HCT116 (cell line): Measurements from ENCODE around the gene FAM216B. TPM values are rescaled to one million over a fixed set of nuclear protein-coding genes. Genes with fewer than 3 reads are reported as not detected.

Experiments
- ATAC-seq: fragments of 200-7000 bp; cut with Tn5 transposase; 2 replicates; pipeline ENCODE4 v1.9.1; 2020; ENCODE audit warnings: mild to moderate bottlenecking, moderate library complexity
- BruUV-seq: library from RNA; stranded (reverse); fragments of 400-500 nt; replicated peaks from 2 replicates; lab custom pipeline; 2021; lab: Mats Ljungman, UMichigan
- CTCF ChIA-PET: fragments of 300-600 bp; sonication (Branson Sonifier 250); formaldehyde crosslinking; loops from one replicate; lab custom pipeline; 2021; ENCODE audit warnings: antibody characterized with exemption; lab: Charles Lee
- POLR2A ChIA-PET: fragments of 300-600, 350-600 bp; sonication (Branson Sonifier 250); formaldehyde crosslinking; loops from one replicate; lab custom pipeline; 2021; ENCODE audit warnings: antibody characterized with exemption; lab: Charles Lee
- RAD21 ChIA-PET, 2 experiments: fragments of 300-600 bp; sonication (Branson Sonifier 250); formaldehyde crosslinking; loops; one replicate each; lab custom pipeline; 2023; ENCODE audit warnings: low total read pairs in 2 of 2; ENCODE audit not compliant: uncharacterized antibody in 2 of 2, unreplicated experiment in 2 of 2, low non-redundant PET in 1 of 2; lab: Charles Lee
- DNase-seq: peaks from one replicate; pipeline ENCODE4 v3.0.0-alpha.2; 2010; ENCODE audit warnings: low read depth, low spot score
- H2AFZ ChIP-seq: fragments of 200-600 bp; shearing (Covaris generic), sonication (generic); 2 replicates; pipeline ENCODE4 v1.6.1; 2017; ENCODE audit warnings: low read depth, mixed run types, mixed read lengths, antibody characterized with exemption, low read length; ENCODE audit not compliant: poor library complexity, severe bottlenecking
- H3K27ac ChIP-seq: 2 replicates; pipeline ENCODE4 v1.5.1; 2012; ENCODE audit warnings: low read depth, low read length
- H3K27me3 ChIP-seq: fragments of 200-600 bp; sonication (generic); 2 replicates; pipeline ENCODE4 v1.6.1; 2016; ENCODE audit warnings: mixed run types, low read length, mixed read lengths; ENCODE audit not compliant: insufficient read depth
- H3K36me3 ChIP-seq, 2 experiments: fragments of 200-500 bp in 1 of 2; fragments of 200-600 bp in 1 of 2; sonication (Bioruptor generic) in 1 of 2; sonication (generic) in 1 of 2; 2 replicates each; pipeline versions ENCODE4 v1.5.1 to v1.6.1; 2014 to 2016; ENCODE audit warnings: low read length in 2 of 2, inconsistent platforms in 1 of 2, mixed read lengths in 1 of 2, mixed run types in 1 of 2; ENCODE audit not compliant: insufficient read depth in 2 of 2, control insufficient read depth in 1 of 2
- H3K4me1 ChIP-seq, 2 experiments: fragments of 200-600 bp in 1 of 2; sonication (generic) in 1 of 2; 2 replicates each; pipeline versions ENCODE4 v1.5.1 to v1.6.1; 2012 to 2017; ENCODE audit warnings: low read length in 2 of 2, inconsistent platforms in 1 of 2, mild to moderate bottlenecking in 1 of 2, mixed read lengths in 1 of 2, mixed run types in 1 of 2, moderate library complexity in 1 of 2; ENCODE audit not compliant: insufficient read depth in 2 of 2, control insufficient read depth in 1 of 2
- H3K4me2 ChIP-seq: fragments of 200-600 bp; sonication (generic); 2 replicates; pipeline ENCODE4 v1.6.1; 2017; ENCODE audit warnings: mixed run types, low read length, mixed read lengths
- H3K4me3 ChIP-seq, 2 experiments: fragments of 200-600 bp in 1 of 2; sonication (generic) in 1 of 2; replicated peaks in 1 of 2; 2 replicates each; pipeline ENCODE4 v1.5.1; 2011 to 2016; ENCODE audit warnings: low read length in 2 of 2, control low read depth in 1 of 2, low read depth in 1 of 2, mild to moderate bottlenecking in 1 of 2, mixed read lengths in 1 of 2, mixed run types in 1 of 2
- H3K79me2 ChIP-seq: fragments of 200-600 bp; sonication (generic); 2 replicates; pipeline ENCODE4 v1.6.1; 2017; ENCODE audit warnings: mild to moderate bottlenecking, mixed run types, low read length, moderate library complexity, mixed read lengths; ENCODE audit not compliant: insufficient read depth
- H3K9ac ChIP-seq: fragments of 200-600 bp; sonication (generic); 2 replicates; pipeline ENCODE4 v1.6.1; 2016; ENCODE audit warnings: low read length, mixed read lengths
- H3K9me2 ChIP-seq: fragments of 200-600 bp; sonication (generic), shearing (Covaris generic); 2 replicates; pipeline ENCODE4 v1.6.1; 2017; ENCODE audit warnings: mixed run types, mild to moderate bottlenecking, moderate library complexity; ENCODE audit not compliant: insufficient read depth
- H3K9me3 ChIP-seq, 2 experiments: fragments of 200-500 bp in 1 of 2; fragments of 200-600 bp in 1 of 2; sonication (Bioruptor generic) in 1 of 2; sonication (generic) in 1 of 2; 2 replicates each; pipeline ENCODE4 v1.6.1; 2014 to 2017; ENCODE audit warnings: low read length in 2 of 2, mixed read lengths in 2 of 2, inconsistent platforms in 1 of 2, low read depth in 1 of 2, mild to moderate bottlenecking in 1 of 2, mixed run types in 1 of 2, moderate library complexity in 1 of 2; ENCODE audit not compliant: control insufficient read depth in 1 of 2, insufficient read depth in 1 of 2
- H4K20me1 ChIP-seq: fragments of 200-600 bp; sonication (generic), shearing (Covaris generic); 2 replicates; pipeline ENCODE4 v1.6.1; 2017; ENCODE audit warnings: mixed run types, mild to moderate bottlenecking, moderate library complexity; ENCODE audit not compliant: insufficient read depth
- CEBPB ChIP-seq: IDR thresholded peaks from 2 replicates; pipeline ENCODE4 v1.6.1; 2012; ENCODE audit warnings: low read depth
- POLR2AphosphoS5 ChIP-seq: IDR thresholded peaks from 2 replicates; pipeline ENCODE4 v1.6.1; 2011; ENCODE audit warnings: mild to moderate bottlenecking, low read depth, low read length, moderate library complexity
- SP1 ChIP-seq: IDR thresholded peaks from 2 replicates; pipeline ENCODE4 v1.6.1; 2012; ENCODE audit warnings: low read depth
- YY1 ChIP-seq: IDR thresholded peaks from 2 replicates; pipeline ENCODE4 v1.6.1; 2011; ENCODE audit warnings: low read length, low read depth, moderate library complexity, mild to moderate bottlenecking; ENCODE audit not compliant: insufficient replicate concordance; ENCODE audit errors: extremely low read depth
- intact Hi-C: fragments of 100-400 bp; cut with micrococcal nuclease; formaldehyde crosslinking; loops from 2 replicates; pipeline ENCODE4 v1.10.0; 2022
- total RNA-seq: library from RNA; stranded (reverse); gene quantifications from one replicate; pipeline ENCODE4 v1.2.1, GENCODE V29; 2021; ENCODE audit not compliant: unreplicated experiment
- TF ChIP-seq, protein P1 (sequence below): IDR thresholded peaks from 2 replicates; pipeline ENCODE4 v1.6.1; 2012; ENCODE audit warnings: low read depth
- TF ChIP-seq, protein P2 (sequence below), 3 experiments: fragments of 200-600 bp in 1 of 3; sonication (generic) in 1 of 3; IDR thresholded peaks in 2 of 3; conservative IDR thresholded peaks in 1 of 3; 2 replicates each; pipeline ENCODE4 v1.5.1; 2012 to 2017; ENCODE audit warnings: low read depth in 2 of 3, low read length in 2 of 3, antibody characterized with exemption in 1 of 3, borderline replicate concordance in 1 of 3, control low read depth in 1 of 3, mild to moderate bottlenecking in 1 of 3, mixed read lengths in 1 of 3, mixed run types in 1 of 3, moderate library complexity in 1 of 3; ENCODE audit not compliant: insufficient read depth in 1 of 3

FAM216B gene
- total RNA-seq, 1 experiment from 2014 or later: not detected

DNA sequence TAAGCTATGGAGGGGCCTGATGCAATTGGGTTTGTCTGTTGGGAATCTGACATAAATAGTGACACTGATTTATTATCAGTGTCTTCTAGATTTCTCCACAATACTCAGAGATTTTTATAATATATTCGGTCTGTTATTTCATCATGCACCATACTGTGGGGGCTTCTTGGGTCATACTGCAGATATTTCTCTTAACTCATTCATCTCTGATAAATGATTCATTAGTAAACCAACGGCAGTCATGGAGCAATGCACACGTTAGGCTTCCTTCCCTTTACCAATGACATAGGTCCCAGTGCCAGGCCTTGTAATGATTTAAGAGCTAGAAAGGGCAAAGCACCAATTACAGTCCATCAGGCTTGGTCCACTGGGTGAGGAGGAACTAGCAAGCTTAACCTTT, 53.6 kb downstream of the FAM216B start:
- Histone ChIP-seq H3K27ac (no peak overlapping the region), H2AFZ (no peak overlapping the region), H4K20me1 (no peaks in the 10 kb centered on the region), H3K4me1 (no peaks in the 10 kb centered on the region), H3K4me2 (no peak overlapping the region), H3K4me3 (no peak overlapping the region), H3K9me3 (no peaks in the 10 kb centered on the region), H3K9me2 (no peaks in the 10 kb centered on the region), H3K27me3 (no peaks in the 10 kb centered on the region), H3K36me3 (no peaks in the 10 kb centered on the region), H3K79me2 (no peaks in the 10 kb centered on the region), H3K9ac (no peak overlapping the region)
- TF ChIP-seq POLR2AphosphoS5: no peak
- TF ChIP-seq, protein P1, sequence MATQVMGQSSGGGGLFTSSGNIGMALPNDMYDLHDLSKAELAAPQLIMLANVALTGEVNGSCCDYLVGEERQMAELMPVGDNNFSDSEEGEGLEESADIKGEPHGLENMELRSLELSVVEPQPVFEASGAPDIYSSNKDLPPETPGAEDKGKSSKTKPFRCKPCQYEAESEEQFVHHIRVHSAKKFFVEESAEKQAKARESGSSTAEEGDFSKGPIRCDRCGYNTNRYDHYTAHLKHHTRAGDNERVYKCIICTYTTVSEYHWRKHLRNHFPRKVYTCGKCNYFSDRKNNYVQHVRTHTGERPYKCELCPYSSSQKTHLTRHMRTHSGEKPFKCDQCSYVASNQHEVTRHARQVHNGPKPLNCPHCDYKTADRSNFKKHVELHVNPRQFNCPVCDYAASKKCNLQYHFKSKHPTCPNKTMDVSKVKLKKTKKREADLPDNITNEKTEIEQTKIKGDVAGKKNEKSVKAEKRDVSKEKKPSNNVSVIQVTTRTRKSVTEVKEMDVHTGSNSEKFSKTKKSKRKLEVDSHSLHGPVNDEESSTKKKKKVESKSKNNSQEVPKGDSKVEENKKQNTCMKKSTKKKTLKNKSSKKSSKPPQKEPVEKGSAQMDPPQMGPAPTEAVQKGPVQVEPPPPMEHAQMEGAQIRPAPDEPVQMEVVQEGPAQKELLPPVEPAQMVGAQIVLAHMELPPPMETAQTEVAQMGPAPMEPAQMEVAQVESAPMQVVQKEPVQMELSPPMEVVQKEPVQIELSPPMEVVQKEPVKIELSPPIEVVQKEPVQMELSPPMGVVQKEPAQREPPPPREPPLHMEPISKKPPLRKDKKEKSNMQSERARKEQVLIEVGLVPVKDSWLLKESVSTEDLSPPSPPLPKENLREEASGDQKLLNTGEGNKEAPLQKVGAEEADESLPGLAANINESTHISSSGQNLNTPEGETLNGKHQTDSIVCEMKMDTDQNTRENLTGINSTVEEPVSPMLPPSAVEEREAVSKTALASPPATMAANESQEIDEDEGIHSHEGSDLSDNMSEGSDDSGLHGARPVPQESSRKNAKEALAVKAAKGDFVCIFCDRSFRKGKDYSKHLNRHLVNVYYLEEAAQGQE: no peak
- TF ChIP-seq YY1: no peak
- TF ChIP-seq, protein P2, sequence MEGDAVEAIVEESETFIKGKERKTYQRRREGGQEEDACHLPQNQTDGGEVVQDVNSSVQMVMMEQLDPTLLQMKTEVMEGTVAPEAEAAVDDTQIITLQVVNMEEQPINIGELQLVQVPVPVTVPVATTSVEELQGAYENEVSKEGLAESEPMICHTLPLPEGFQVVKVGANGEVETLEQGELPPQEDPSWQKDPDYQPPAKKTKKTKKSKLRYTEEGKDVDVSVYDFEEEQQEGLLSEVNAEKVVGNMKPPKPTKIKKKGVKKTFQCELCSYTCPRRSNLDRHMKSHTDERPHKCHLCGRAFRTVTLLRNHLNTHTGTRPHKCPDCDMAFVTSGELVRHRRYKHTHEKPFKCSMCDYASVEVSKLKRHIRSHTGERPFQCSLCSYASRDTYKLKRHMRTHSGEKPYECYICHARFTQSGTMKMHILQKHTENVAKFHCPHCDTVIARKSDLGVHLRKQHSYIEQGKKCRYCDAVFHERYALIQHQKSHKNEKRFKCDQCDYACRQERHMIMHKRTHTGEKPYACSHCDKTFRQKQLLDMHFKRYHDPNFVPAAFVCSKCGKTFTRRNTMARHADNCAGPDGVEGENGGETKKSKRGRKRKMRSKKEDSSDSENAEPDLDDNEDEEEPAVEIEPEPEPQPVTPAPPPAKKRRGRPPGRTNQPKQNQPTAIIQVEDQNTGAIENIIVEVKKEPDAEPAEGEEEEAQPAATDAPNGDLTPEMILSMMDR (IDR thresholded peaks at IDR 0.05 in 2 of 3, conservative IDR thresholded peaks at IDR 0.05 in 1 of 3; ENCODE audit: borderline replicate concordance in 1 of 3, insufficient read depth in 1 of 3, low read depth in 2 of 3, low read length in 2 of 3): no peak
- no peak for TF ChIP-seq CEBPB
- no peak for TF ChIP-seq SP1
- ChIA-PET RAD21 (no interaction called here), CTCF (no interaction called here), POLR2A (no interaction called here)
- DNase-seq (no peak), ATAC-seq (no peak)
- intact Hi-C loops: no loop called here
- BruUV-seq: no TSS peak
